HG02610 (cell line): ENCODE data around the gene CDH20.
A peak's percentile ranks its signal among the peaks of the same experiment; 100 is the strongest.

Source experiments
- ATAC-seq: cut with Tn5 transposase; IDR thresholded peaks from one replicate; pipeline ENCODE4 v1.9.1; 2021; ENCODE audit warnings: mild to moderate bottlenecking, moderate library complexity; ENCODE audit not compliant: unreplicated experiment

The CDH20 gene

DNA sequence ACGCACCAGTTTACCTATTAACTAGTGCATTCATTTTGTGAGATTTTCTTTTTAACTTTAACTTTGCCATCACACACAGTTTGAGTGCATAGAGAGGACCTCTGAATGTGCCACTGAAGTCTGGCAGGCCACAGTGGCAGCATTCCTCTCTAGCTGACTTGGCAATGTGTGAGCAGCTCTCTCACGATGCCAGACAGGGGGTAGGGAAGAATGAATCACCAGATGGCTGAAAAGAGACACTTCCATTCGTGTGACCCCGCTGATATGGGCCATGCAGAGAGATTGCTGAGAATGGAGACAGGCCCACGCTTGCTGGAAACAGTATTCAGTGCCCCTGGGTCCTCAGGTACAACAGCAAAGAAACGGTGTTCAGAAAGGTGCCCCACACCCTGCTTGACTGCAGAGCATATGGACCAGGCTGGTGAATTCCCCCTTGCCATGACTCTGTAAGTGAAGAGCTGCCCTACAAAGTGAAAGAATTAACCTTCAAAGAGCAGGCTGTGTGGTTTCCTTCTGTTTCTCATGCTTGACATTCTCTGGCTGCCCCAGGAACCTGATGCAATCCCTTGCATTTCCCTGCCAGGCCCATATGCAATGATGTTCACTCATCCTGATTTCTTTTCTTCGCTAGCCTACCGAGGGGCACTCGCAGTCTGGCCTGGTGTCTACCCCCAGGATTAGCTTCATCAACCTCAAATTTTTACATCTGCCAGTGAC is 236.1 kb downstream of the CDH20 start:
- ATAC-seq = no peak

GRCh38 chr18:61570070-61570469 is 236.8 kb downstream of the CDH20 start:
- no peak for ATAC-seq

GRCh38 chr18:61572084-61572655 is 238.9 kb downstream of the CDH20 start:
- ATAC-seq = no peak

DNA sequence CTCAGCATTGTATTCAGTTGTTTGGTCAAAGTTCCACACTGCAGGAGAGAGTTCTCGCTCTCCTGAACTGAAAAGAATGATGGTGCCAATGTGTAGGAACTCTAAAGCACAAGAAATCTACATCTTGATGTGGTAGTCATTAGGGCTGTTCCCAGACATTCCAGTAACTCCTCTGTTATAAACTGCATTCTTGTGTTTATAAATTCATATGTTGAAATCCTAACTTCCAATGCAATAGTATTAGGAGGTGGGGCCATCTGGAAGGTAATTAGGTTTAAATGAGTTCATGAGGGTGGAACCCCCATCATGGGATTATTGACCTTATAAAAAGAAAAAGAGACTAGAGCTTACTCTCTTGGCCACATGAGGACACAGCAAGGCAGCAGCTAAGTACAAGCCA is 239.6 kb downstream of the CDH20 start:
- ATAC-seq = no peak

DNA sequence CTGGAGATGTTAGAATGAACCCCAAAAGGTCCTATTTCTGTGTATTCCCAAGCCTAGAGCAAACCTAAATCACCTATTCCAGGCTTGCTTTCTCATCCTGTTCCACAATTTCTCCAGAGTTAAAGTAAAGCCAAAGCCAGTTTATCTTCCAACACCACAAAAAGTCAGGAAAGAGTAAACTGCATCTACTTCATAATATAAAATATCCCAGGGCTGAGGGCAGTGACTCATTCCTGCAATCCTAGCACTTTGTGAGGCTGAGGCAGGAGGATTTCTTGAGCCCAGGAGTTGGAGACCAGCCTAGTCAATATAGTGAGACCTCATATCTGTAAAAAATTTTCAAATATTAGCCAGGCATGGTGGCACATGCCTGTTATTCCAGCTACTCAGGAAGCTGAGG is 241.4 kb downstream of the CDH20 start:
- ATAC-seq = no peak

DNA sequence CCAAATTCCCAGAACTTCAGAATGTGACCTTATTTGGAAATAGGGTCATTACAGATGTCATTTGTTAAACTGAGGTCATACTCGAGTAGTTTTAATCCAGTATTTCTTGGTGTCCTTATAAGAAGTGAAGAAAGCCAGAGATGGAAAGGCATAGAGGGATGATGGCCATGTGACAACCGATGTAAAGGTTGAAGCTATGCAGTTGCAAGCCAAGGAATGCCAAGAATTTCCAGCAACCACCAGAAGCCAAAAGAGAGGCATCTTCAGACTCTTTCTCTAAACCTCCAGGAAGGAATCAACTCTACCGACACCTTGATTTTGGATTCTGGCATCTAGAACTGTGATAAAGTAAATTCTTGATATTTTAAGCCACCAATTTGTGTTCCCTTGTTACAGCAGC is 242.2 kb downstream of the CDH20 start:
- ATAC-seq = no peak

- ATAC-seq = no peak
These were observed 245.6 kb downstream of the CDH20 start for GRCh38 chr18:61578846-61579245.

- ATAC-seq = no peak
These were observed 246.4 kb downstream of the CDH20 start for GRCh38 chr18:61579581-61579980.

DNA sequence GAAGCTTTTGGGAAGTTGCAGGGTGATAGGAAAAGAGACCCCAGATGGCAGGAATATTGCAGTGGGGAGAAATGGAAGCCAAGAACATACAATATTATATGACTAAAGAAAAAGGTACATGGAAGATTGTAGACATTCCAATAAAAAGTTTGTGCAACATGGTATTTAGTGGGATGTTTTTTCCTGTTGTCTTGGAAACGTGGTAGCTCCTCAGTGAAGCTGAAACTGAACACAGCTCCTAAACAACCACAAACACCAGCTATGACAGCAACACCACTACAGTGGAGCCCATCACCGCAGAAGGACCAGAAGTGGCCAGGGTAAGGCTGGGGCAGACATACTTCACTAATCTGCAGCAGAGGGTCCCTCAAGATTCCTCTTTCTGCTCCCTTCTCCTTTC is 246.8 kb downstream of the CDH20 start:
- no peak for ATAC-seq

GRCh38 chr18:61581578-61582201 is 248.5 kb downstream of the CDH20 start:
- ATAC-seq = peak; percentile 90

GRCh38 chr18:61582202-61582710 is 249.0 kb downstream of the CDH20 start:
- no peak for ATAC-seq

- no peak for ATAC-seq
These were observed 250.3 kb downstream of the CDH20 start for GRCh38 chr18:61583548-61583947.

- ATAC-seq = no peak
These were observed 254.6 kb downstream of the CDH20 start for GRCh38 chr18:61587865-61588264.

DNA sequence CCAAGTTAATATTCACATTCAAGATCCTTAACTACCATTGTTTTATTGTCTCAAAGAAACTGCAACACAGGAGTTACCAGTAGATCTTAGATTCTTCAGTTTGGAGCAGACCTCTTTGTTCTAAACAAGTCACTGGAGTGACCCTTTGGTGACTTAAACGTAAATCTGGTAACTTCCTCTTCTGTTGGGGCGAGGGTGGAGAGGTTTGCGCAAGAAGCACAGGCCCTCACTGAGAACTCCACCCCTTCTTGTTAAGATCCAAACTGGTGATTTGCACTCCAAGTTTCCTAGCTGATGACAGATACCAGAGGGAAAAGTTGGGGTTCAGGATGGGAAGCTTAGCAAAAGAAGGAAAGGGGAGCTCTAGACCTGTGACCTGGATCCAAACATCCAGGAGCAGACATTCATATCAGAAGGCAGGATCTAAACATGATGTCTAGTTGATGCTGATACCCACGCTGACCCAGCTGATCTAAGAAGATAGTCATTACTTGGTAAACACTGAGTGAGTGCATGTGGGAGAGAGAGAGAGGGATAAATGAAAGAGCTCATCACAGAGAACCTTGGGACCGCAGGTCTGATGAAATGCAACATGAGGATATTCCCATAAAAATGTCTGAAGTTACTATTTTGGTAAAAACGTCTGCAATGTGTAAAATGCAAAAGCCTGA is 256.0 kb downstream of the CDH20 start:
- ATAC-seq = no peak

- no peak for ATAC-seq
These were observed 256.5 kb downstream of the CDH20 start for GRCh38 chr18:61589724-61590065.

DNA sequence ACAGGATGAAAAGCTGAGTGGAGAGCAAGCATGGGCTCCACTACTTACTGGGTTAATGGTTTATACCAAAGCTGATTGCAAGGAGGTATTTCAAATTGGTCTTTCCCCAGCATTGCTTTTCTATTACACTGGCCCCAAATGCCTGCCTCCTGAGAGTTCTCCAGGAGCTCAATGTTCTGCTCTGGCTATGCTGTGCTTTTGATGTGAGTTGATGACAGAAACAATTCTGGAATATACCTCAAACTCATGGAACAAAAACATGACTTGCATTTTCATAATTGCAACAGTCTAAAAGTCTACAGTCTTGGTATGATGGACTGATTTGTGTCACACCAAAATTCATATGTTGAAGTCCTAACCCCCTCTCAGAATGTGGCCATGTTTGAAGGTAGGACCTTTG is 258.0 kb downstream of the CDH20 start:
- ATAC-seq = no peak

DNA sequence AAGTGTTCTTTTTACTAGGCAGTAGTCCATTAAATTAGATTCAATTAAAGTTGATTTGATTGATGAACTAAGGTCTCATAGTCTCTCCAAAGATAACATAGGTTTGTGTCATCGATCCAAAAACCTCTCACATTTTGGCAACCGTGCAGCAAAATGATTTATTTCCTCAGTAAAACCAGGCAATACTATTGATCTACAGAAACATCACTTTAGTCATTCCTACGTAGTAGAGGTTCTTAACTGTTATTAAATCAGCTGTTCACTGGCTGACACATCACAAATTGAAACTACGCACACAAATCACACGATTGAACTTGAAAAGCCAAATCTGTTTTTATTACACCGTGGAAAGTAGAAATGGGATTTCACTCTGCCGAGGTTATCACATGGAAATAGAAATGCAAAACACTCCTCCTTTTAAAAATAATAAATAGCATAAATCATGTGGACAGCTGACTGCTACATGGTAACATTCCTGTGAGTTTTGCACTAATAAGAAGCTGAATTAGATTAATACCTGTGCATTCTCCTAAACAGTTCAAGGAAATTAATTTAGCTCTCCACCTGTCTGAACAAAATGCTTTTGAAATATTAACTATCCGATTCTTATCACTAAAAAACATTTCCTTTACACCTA is 262.5 kb downstream of the CDH20 start:
- ATAC-seq = no peak

GRCh38 chr18:61596296-61596695 is 263.1 kb downstream of the CDH20 start:
- ATAC-seq = no peak

DNA sequence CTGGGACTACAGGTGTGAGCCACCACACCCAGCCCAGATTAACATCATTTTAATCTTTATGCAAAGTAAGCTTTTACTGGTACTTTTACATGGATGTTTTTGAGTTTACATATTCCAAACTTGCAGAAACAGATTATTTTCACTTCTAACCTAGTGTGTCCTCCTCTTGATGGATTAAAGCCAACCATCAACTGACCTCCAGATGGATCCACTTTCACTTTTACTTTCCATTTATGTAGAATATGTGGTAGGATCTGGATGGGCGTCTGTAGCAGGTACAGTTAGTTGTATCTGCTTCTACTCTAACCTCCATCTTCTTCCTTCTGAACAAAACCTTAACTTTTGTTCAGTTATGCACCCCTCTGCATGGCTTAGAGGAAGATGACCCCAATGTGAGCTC is 264.1 kb downstream of the CDH20 start:
- ATAC-seq = no peak

DNA sequence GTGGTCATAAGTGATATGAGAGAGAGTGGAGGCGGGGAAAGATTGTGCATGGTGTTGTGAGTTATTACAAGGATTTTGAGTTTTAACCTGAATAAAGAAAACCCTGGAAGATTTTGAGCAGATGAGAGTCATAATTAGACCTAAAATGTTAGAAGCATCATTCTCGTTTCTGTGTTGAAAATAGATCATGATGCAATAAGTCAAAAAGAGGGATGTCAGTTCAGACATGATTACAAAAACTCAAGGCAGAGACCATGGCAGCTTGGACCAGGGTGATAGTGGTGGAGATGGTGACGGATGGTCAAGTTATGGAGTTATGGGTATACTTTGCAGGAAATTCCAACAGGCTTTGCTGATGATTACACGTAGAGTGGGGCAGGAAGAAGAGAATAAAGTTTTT is 267.2 kb downstream of the CDH20 start:
- no peak for ATAC-seq

DNA sequence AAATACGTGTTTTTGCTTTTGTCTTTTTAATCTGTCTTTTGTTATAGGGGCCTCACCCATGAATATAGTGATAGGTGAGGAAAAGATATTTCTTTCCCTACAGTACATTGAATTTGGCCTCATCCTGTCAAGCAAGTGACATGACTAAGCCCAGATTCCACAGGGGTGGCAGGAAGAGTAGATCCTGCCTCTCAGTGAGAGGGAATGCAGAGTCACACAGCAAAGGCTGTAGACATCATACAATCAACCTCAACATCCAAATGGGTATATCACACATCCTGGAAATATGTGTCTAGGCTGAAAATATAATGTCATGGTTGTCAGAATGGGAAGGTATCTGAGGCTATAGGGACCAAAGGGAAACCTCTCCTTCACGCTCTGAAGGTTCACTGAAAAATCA is 269.6 kb downstream of the CDH20 start:
- ATAC-seq = no peak
